HG03442 (cell line): Measurements from ENCODE around the gene NTRK3.
"Not testable (repeated sequence)": the region's sequence is repeated elsewhere in the genome, so short reads cannot be mapped to it uniquely, and the experiment has no call there.

Experiments used
- ATAC-seq: cut with Tn5 transposase; IDR thresholded peaks from one replicate; pipeline ENCODE4 v1.9.1; 2021; ENCODE audit warnings: mild to moderate bottlenecking, moderate library complexity; ENCODE audit not compliant: unreplicated experiment

Gene NTRK3

DNA sequence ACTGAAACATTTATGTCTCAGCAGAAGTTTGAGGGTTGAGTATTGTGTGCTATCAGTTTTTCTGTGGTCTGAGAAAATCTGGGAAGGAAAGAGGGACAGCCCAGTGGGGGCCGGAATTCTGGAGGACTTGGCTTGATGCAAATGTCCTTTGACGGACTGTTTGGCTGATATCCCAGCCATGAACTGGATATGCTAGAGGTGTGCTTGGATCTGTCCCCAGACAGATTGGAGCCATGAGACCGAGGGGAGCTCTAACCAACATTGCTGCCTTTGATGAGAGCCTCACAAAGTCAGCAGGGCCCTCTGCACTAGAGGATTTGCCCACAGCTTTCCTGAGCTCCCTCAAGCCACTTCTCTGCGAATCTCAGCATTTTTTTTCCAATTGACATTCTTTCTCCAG lies 405.6 kb downstream of the NTRK3 start:
- ATAC-seq = no peak

DNA sequence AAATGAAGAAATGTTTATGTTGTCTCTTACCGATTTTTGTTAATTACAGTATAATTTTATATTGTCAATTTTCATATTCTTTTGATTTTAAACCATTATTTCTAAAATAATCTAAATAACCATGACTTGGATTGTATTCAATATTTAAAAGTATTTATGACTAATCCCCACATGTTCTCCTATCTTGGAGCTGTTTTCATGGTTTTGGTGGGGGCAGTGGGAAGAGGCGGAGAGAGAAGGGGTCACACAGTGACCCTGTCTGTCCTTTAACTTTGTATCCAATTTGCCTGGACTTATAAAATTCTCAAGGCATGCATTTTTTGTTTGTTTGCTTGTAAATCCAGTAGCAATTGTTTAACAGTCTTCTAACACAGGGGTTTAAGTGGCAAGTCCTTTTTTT lies 407.4 kb downstream of the NTRK3 start:
- no peak for ATAC-seq

DNA sequence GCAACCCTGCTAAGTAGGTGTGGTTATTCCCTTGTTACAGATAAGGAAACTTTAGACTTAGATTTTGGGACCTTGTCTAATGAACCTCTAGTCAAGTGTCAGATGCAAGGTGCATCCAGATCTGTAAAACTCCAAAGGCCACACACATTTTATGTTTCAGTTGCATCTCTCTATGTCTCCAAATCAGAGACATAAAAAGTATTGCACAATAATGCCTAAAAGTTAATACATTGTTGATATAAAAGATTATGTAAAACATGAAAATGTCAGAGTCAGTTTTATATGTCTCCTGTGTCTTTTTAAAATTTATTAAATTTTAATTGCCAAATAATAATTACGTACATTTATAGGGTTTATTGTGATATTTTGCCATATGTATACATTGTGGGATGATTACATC lies 408.5 kb downstream of the NTRK3 start:
- ATAC-seq = no peak

DNA sequence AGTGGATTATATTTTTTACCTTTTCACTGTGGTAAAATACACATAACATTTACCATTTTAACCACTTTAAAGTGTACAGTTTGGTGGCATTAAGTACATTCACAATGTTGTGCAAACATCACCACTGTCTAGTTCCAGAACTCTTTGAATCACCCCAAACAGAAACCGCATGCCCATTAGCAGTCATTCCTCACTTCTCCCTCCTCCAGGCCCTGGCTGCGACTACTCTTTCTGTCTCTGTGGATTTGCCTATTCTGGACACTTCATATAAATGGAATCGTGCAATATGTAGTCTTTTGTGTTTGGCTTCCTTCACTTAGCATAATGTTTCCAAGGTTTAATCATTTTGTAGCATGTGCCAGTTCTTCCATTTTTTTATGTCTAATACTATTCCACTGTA lies 409.8 kb downstream of the NTRK3 start:
- no peak for ATAC-seq

DNA sequence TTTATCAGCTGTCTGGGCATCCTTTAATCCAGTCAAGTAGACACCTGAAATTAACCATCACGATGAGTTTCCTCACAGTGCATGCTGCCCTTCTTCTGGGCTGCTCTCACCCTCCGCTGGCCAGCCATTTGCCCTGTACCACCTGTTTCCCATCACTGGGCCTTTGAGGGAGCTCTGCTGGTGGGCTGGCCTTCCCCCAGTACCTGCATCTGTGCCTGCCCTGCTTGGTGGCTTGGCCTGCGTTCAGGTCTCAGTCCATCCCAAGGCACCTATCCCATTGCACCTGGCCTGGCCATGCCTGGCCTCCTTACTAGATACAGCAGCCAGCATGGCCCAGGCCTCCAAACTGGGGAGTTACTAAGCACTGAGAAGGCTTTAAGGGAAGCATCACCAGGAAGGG lies 413.2 kb downstream of the NTRK3 start:
- ATAC-seq = no peak

DNA sequence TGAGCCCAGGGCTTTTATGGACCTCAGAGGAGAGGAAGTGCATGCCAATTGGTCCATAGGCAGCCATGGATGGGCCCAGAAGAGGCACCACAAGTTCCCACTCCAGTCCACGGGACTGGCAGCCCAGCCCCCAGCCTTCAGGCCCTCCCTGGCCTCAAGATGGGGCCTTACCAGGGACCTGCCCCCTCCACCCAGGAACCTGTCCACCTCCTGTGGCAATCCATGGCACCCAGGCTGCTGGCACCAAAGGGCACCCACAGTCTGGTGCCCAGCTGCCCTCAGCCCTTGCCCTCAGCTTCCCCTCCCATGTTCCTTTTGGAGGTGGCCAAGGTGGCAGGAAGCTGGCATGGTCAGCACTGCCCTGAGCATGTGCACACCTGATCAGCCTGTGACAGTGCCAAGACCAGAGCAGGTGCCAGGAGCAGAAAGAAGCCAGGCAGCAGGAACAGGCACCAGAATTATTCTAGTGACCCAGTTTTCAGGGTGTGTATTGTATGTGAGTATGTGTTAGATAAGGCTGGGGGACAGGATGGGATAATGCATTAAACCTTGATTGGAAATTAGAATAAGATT lies 415.0 kb downstream of the NTRK3 start:
- no peak for ATAC-seq

DNA sequence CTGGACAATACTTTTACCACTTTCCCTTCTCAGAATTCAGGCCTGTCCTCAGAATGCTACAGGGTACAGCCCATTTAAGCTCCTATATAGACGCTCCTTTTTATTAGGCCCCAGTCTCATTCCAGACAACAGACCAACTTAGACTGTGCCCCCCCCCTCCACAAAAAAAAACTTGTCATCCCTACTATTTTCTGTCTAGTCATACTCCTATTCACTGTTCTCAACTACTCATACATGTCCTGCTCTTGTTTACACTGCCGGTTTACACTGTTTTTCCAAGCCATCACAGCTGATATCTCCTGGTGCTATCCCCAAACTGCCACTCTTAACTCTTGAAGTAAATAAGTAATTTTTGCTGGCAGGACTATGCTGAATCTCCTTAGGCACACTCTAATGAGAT lies 420.7 kb downstream of the NTRK3 start:
- not testable (repeated sequence) for ATAC-seq

DNA sequence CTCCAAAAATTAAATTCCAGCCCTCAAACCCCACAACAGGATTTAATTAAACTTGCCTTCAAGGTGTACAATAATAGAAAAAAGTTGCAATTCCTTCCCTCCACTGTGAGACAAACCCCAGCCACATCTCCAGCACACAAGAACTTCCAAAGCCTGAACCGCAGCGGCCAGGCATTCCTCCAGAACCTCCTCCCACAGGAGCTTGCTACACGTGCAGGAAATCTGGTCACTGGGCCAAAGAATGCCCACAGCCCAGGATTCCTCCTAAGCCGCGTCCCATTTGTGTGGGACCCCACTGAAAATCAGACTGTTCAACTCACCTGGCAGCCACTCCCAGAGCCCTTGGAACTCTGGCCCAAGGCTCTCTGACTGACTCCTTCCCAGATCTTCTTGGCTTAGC lies 423.2 kb downstream of the NTRK3 start:
- ATAC-seq = not testable (repeated sequence)

DNA sequence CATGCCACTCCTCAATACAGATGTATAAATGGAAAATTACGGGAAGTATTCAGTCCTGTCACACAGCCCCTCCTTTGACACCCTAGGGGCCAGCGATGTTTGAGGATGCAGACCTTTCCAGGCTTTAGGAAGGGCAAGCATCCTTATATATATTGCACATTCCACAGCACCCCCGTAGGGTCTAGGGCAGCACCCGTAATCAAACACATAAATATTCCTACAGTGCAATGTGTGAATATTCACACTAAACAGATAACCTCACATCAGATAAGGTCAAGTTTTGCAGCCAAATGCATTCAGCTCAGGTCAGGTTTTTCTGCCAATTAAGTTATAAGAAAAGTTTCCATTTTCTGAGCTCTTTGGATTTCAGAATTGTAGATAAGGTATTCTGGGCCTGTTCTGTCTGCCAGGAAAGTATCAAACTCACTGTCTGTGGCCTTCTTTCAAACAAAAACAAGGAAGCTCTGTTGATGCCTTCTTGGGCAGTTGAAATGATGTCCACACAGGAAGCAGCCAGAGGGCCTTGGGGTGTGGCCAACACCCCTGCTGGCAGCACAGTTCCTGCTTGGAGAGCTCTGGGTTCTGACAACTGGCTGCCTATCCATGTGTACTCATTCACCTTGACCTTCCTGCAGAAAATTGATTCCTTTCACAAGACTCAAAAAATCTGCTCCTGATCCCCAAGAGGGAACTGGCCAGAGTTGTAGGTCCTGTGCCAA lies 427.0 kb downstream of the NTRK3 start:
- ATAC-seq = no peak

DNA sequence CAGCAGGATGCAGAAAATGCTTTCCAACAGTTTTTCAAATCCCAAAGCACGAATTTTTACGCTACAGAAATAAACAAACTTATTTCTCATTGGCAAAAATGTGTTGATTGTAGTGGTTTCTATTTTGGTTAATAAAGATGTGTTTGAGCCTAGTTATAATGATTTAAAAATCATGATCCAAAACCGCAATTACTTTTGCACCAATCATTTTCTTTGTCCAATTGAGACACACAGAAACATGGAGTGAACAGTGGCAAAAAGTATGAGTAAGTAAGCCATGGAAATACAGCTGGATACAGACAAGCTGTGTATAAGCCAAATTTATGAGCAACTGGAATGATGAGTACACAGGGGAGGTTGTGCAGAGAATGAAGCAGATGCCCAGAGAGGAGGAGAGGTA lies 427.9 kb downstream of the NTRK3 start:
- no peak for ATAC-seq

DNA sequence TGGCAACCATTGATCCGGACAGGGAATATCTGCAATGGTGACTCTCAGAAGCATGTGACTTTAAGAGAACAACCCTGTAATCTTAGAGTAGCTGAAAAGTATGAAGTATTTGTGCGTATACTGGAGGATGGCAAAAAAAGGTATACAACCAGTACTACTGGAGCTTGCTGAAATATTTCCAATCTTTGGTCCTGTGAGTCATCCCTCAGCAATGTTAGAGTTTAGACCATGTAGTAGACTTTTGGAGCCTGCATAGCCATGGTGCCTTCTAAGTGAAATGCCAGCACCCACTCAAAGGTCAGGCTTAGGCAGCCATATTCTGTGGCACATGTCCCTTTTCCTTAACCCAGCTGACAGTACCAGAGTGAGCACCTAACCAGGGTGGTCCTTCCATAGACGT lies 429.4 kb downstream of the NTRK3 start:
- no peak for ATAC-seq

DNA sequence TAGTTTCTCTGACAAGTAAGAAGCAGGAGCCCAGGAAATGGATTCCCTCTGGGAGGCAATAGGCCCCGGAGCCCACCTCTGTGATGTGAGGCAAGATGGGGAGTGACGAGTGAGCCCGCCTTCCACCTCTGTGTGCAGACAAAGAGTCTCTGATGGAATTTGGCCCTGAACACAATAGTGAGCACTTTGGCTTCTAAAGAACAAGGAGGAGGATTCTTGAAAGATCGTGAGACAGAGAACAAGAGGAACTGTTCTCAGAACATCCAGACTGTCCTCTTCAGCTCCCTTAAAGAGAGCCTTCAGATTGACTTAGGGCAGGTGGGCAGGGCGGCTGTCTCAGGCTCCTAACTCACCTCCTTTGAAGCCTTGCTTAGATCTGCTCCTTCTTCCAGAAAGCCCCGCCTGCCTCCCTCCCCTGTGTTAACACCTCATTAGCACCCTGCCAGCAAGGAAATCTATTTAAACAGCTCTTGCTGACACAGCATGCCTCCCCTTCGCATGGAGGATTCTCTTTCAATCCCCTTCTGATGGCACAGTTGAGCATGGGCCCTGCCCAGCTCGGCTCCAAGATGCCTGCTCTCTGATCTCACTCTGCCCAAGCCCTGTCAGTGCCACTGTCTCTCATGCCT lies 430.3 kb downstream of the NTRK3 start:
- ATAC-seq = no peak

DNA sequence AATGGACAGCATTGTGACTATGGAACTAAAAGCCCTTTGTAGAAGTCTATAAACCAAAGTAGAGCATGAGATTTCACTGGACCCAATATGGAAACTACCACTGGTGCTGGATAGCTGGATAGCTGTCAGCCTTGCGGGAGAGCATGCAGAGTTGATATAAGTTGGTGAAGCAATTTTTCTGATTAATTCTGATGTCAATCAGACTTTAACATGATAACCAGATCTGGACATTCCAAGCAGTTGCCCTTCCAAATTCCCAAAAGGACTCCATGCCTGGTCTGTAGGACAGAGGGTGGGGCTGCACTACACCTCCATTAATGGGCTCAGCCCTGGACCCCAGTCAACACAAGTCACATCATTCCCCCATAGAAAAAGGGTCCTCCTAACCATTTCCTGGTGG lies 437.8 kb downstream of the NTRK3 start:
- no peak for ATAC-seq

DNA sequence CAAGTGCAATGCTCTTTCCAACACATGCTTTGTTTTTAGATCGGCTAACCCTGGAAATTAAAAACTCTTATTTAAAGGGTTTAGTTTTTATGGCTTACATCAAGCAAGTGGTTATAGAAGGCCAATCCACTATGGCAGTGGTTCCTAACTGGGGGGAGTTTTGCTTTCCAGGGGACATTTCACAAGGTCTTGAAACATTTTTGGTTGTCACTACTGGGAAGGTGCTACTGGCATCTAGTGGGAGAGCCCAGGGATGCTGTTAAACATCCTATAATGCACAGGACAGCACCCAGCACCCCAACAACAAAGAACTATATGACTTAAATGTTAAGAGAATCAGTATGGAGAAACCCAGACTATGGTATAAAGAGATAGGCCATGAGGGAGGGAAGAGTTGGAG lies 439.0 kb downstream of the NTRK3 start:
- no peak for ATAC-seq

DNA sequence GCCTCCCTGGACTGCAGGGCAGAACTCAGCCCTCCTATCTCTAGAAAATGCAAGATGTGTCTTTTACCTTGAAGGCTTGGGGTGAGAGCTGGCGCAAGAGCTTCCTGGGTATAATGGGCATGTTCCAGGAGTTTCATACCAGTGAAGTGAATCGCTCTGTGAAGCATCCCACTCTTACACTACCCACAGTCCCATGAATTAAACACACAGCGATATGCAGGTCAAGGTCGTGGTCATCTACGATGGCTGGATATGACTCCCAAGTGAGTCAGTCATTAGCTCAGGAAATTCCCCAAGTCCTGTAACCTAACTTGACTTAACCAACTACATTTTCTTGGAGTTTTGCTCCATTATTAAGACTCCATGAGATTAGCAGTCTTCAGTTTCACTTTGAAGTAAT lies 439.7 kb downstream of the NTRK3 start:
- ATAC-seq = no peak

DNA sequence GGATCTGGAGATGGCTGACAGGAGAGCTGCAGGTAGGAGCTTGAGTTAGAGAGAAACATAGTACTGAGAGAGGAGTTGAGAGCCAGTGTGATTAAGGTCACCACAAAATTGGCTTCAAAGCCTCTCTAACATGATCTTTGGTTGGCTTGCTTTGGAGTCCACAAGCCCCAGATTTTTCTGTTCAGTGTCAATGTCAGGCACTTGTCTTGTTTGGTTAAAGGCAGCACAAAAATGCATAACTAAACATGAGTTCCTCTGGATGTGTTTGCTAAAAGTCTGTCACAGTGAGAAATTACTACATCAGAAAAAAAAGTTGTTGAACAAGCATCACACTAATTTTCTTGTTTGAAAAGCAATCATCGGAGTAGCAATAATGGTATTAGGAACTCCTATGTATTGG lies 440.5 kb downstream of the NTRK3 start:
- no peak for ATAC-seq
